Umbilical cord (tissue), 2 donors: ENCODE data around the gene ANKRD36. TPM values are rescaled to one million over a fixed set of nuclear protein-coding genes. Genes with fewer than 3 reads are reported as not detected.
"Not testable (repeated sequence)": the region's sequence is repeated elsewhere in the genome, so short reads cannot be mapped to it uniquely, and the experiment has no call there.

Experiments
- DNase-seq: peaks from one replicate; pipeline ENCODE4 v3.0.0-alpha.2; 2015; ENCODE audit warnings: low spot score
- total RNA-seq: library from RNA; depleted of rRNA; stranded (reverse); fragments of >200 nt; gene quantifications from one replicate; pipeline ENCODE4 v1.2.3, GENCODE V29; 2014; ENCODE audit warnings: low replicate concordance; ENCODE audit not compliant: insufficient read depth

The ANKRD36 gene
- total RNA-seq, 1 donor from 2014 or later = 145 TPM

- not testable (repeated sequence) for DNase-seq
Observed at GRCh38 chr2:97285187-97285586, 172.2 kb downstream of the ANKRD36 start.

GRCh38 chr2:97293687-97294086 lies 180.7 kb downstream of the ANKRD36 start:
- not testable (repeated sequence) for DNase-seq

Other genes with a start within 250 kb of the ANKRD36 start
- 25.5 TPM for gene SEMA4C, start 243.1 kb upstream of the ANKRD36 start, total RNA-seq
- gene FAM178B, start 126.6 kb upstream of the ANKRD36 start, total RNA-seq = not detected
- 0.72 TPM for gene FAHD2B, start 18.3 kb upstream of the ANKRD36 start, total RNA-seq